Measurements from ENCODE around the gene APOE.
"Not testable (repeated sequence)": the region's sequence is repeated elsewhere in the genome, so short reads cannot be mapped to it uniquely, and the experiment has no call there.

Gene APOE

GRCh38 chr19:44905437-44906160, at the start of gene APOE:
Gene APOE (plus strand): TSS chr19:44905796. CDS start chr19:44906625, 829 bp downstream.
- no peak for DNase-seq (ENCODE audit: low read depth, low spot score)
- H3K27ac ChIP-seq: no peak within 1 kb of the TSS

GRCh38 chr19:44856421-44857083, 49.0 kb upstream of the APOE start:
- no peak overlapping the region for H3K27ac ChIP-seq
- no peak for DNase-seq (ENCODE audit: low read depth, low spot score)

- no peak overlapping the region for H3K27ac ChIP-seq
- DNase-seq (ENCODE audit: low read depth, low spot score): no peak
Measured at GRCh38 chr19:44857837-44858236, 47.8 kb upstream of the APOE start.

- not testable (repeated sequence) for DNase-seq (ENCODE audit: low read depth, low spot score); H3K27ac ChIP-seq
Measured at GRCh38 chr19:44861576-44861975, 44.0 kb upstream of the APOE start.

GRCh38 chr19:44863990-44864389, 41.6 kb upstream of the APOE start:
- no peak for DNase-seq (ENCODE audit: low read depth, low spot score)
- H3K27ac ChIP-seq: no peak overlapping the region

GRCh38 chr19:44865196-44865767, 40.3 kb upstream of the APOE start:
- H3K27ac ChIP-seq: no peak overlapping the region
- DNase-seq (ENCODE audit: low read depth, low spot score): no peak

- no peak overlapping the region for H3K27ac ChIP-seq
Measured at GRCh38 chr19:44866664-44867063, 38.9 kb upstream of the APOE start.

GRCh38 chr19:44867578-44867977, 38.0 kb upstream of the APOE start:
- no peak for DNase-seq (ENCODE audit: low read depth, low spot score)
- no peak overlapping the region for H3K27ac ChIP-seq

More at GRCh38 chr19:44866664-44867063, 38.9 kb upstream of the APOE start:
- DNase-seq (ENCODE audit: low read depth, low spot score): no peak

GRCh38 chr19:44869733-44870470, 35.7 kb upstream of the APOE start:
- no peak overlapping the region for H3K27ac ChIP-seq
- no peak for DNase-seq (ENCODE audit: low read depth, low spot score)

GRCh38 chr19:44871809-44872208, 33.8 kb upstream of the APOE start:
- no peak for DNase-seq (ENCODE audit: low read depth, low spot score)
- no peak overlapping the region for H3K27ac ChIP-seq

GRCh38 chr19:44872661-44873060, 32.9 kb upstream of the APOE start:
- no peak for DNase-seq (ENCODE audit: low read depth, low spot score)

GRCh38 chr19:44874317-44874716, 31.3 kb upstream of the APOE start:
- no peak for DNase-seq (ENCODE audit: low read depth, low spot score)
- H3K27ac ChIP-seq: no peak overlapping the region

More at GRCh38 chr19:44872661-44873060, 32.9 kb upstream of the APOE start:
- H3K27ac ChIP-seq: no peak overlapping the region

- H3K27ac ChIP-seq: peak overlapping the region; percentile 63
- DNase-seq (ENCODE audit: low read depth, low spot score): peak; percentile 33
Measured at GRCh38 chr19:44875666-44876451, 29.7 kb upstream of the APOE start.

GRCh38 chr19:44876930-44877535, 28.6 kb upstream of the APOE start:
- H3K27ac ChIP-seq: peak overlapping the region; percentile 63
- DNase-seq (ENCODE audit: low read depth, low spot score): no peak

GRCh38 chr19:44878120-44878865, 27.3 kb upstream of the APOE start:
- DNase-seq (ENCODE audit: low read depth, low spot score): no peak
- no peak overlapping the region for H3K27ac ChIP-seq

GRCh38 chr19:44879309-44880065, 26.1 kb upstream of the APOE start:
- no peak for DNase-seq (ENCODE audit: low read depth, low spot score)
- H3K27ac ChIP-seq: no peak overlapping the region

- no peak overlapping the region for H3K27ac ChIP-seq
- no peak for DNase-seq (ENCODE audit: low read depth, low spot score)
Measured at GRCh38 chr19:44882063-44882462, 23.5 kb upstream of the APOE start.

Data from epithelial cell of prostate (primary cell).